OCI-LY1 (cell line): Measurements from ENCODE around the gene KLK14.

Experiments
- EZH2 ChIP-seq: fragments of 200-600 bp; sonication (generic), shearing (Covaris generic); IDR thresholded peaks from 2 replicates; pipeline ENCODE4 v1.8.0; 2017; ENCODE audit warnings: borderline replicate concordance, mixed run types, mild to moderate bottlenecking, antibody characterized with exemption, low read length, moderate library complexity, mixed read lengths
- TF ChIP-seq, protein P1 (sequence below): fragments of 200-600 bp; sonication (generic), shearing (Covaris generic); IDR thresholded peaks from 2 replicates; pipeline ENCODE4 v1.5.1; 2017; ENCODE audit warnings: mild to moderate bottlenecking, antibody characterized with exemption, low read length, moderate library complexity, mixed read lengths

DNA sequence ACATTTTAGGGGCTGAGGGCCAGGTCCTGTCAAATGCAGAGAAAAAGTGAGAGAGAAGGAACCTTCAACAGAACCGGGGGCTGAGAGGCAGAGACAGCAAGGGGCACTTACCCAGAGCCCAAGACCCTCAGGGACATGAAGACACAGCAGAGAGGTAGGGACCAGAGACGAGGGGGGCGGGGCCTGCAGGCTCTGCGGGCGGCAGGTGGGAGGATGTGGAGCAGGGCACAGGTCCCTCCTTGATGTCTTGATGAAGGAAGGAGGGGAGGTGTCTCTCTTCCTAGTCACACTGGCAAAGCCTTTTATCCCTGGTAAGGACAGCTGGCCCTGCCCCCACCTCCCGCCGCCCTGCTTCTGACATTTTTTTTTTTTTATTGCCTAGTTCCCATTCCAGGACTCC lies at the start of gene KLK14:
- TF ChIP-seq, protein P1, sequence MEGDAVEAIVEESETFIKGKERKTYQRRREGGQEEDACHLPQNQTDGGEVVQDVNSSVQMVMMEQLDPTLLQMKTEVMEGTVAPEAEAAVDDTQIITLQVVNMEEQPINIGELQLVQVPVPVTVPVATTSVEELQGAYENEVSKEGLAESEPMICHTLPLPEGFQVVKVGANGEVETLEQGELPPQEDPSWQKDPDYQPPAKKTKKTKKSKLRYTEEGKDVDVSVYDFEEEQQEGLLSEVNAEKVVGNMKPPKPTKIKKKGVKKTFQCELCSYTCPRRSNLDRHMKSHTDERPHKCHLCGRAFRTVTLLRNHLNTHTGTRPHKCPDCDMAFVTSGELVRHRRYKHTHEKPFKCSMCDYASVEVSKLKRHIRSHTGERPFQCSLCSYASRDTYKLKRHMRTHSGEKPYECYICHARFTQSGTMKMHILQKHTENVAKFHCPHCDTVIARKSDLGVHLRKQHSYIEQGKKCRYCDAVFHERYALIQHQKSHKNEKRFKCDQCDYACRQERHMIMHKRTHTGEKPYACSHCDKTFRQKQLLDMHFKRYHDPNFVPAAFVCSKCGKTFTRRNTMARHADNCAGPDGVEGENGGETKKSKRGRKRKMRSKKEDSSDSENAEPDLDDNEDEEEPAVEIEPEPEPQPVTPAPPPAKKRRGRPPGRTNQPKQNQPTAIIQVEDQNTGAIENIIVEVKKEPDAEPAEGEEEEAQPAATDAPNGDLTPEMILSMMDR, result no peak
- no peak for TF ChIP-seq EZH2
